HCT116 (cell line): Measurements from ENCODE around the gene BEND7. TPM values are rescaled to one million over a fixed set of nuclear protein-coding genes. Genes with fewer than 3 reads are reported as not detected.

Source experiments
- ATAC-seq: fragments of 200-7000 bp; cut with Tn5 transposase; 2 replicates; pipeline ENCODE4 v1.9.1; 2020; ENCODE audit warnings: mild to moderate bottlenecking, moderate library complexity
- BruUV-seq: library from RNA; stranded (reverse); fragments of 400-500 nt; replicated peaks from 2 replicates; lab custom pipeline; 2021; lab: Mats Ljungman, UMichigan
- CTCF ChIA-PET: fragments of 300-600 bp; sonication (Branson Sonifier 250); formaldehyde crosslinking; loops from one replicate; lab custom pipeline; 2021; ENCODE audit warnings: antibody characterized with exemption; lab: Charles Lee
- POLR2A ChIA-PET: fragments of 300-600, 350-600 bp; sonication (Branson Sonifier 250); formaldehyde crosslinking; loops from one replicate; lab custom pipeline; 2021; ENCODE audit warnings: antibody characterized with exemption; lab: Charles Lee
- RAD21 ChIA-PET, 2 experiments: fragments of 300-600 bp; sonication (Branson Sonifier 250); formaldehyde crosslinking; loops; one replicate each; lab custom pipeline; 2023; ENCODE audit warnings: low total read pairs in 2 of 2; ENCODE audit not compliant: uncharacterized antibody in 2 of 2, unreplicated experiment in 2 of 2, low non-redundant PET in 1 of 2; lab: Charles Lee
- DNase-seq: peaks from one replicate; pipeline ENCODE4 v3.0.0-alpha.2; 2010; ENCODE audit warnings: low read depth, low spot score
- H2AFZ ChIP-seq: fragments of 200-600 bp; shearing (Covaris generic), sonication (generic); 2 replicates; pipeline ENCODE4 v1.6.1; 2017; ENCODE audit warnings: low read depth, mixed run types, mixed read lengths, antibody characterized with exemption, low read length; ENCODE audit not compliant: poor library complexity, severe bottlenecking
- H3K27ac ChIP-seq: 2 replicates; pipeline ENCODE4 v1.5.1; 2012; ENCODE audit warnings: low read depth, low read length
- H3K27me3 ChIP-seq: fragments of 200-600 bp; sonication (generic); 2 replicates; pipeline ENCODE4 v1.6.1; 2016; ENCODE audit warnings: mixed run types, low read length, mixed read lengths; ENCODE audit not compliant: insufficient read depth
- H3K36me3 ChIP-seq, 2 experiments: fragments of 200-500 bp in 1 of 2; fragments of 200-600 bp in 1 of 2; sonication (Bioruptor generic) in 1 of 2; sonication (generic) in 1 of 2; 2 replicates each; pipeline versions ENCODE4 v1.5.1 to v1.6.1; 2014 to 2016; ENCODE audit warnings: low read length in 2 of 2, inconsistent platforms in 1 of 2, mixed read lengths in 1 of 2, mixed run types in 1 of 2; ENCODE audit not compliant: insufficient read depth in 2 of 2, control insufficient read depth in 1 of 2
- H3K4me1 ChIP-seq, 2 experiments: fragments of 200-600 bp in 1 of 2; sonication (generic) in 1 of 2; 2 replicates each; pipeline versions ENCODE4 v1.5.1 to v1.6.1; 2012 to 2017; ENCODE audit warnings: low read length in 2 of 2, inconsistent platforms in 1 of 2, mild to moderate bottlenecking in 1 of 2, mixed read lengths in 1 of 2, mixed run types in 1 of 2, moderate library complexity in 1 of 2; ENCODE audit not compliant: insufficient read depth in 2 of 2, control insufficient read depth in 1 of 2
- H3K4me2 ChIP-seq: fragments of 200-600 bp; sonication (generic); 2 replicates; pipeline ENCODE4 v1.6.1; 2017; ENCODE audit warnings: mixed run types, low read length, mixed read lengths
- H3K4me3 ChIP-seq, 2 experiments: fragments of 200-600 bp in 1 of 2; sonication (generic) in 1 of 2; replicated peaks in 1 of 2; 2 replicates each; pipeline ENCODE4 v1.5.1; 2011 to 2016; ENCODE audit warnings: low read length in 2 of 2, control low read depth in 1 of 2, low read depth in 1 of 2, mild to moderate bottlenecking in 1 of 2, mixed read lengths in 1 of 2, mixed run types in 1 of 2
- H3K79me2 ChIP-seq: fragments of 200-600 bp; sonication (generic); 2 replicates; pipeline ENCODE4 v1.6.1; 2017; ENCODE audit warnings: mild to moderate bottlenecking, mixed run types, low read length, moderate library complexity, mixed read lengths; ENCODE audit not compliant: insufficient read depth
- H3K9ac ChIP-seq: fragments of 200-600 bp; sonication (generic); 2 replicates; pipeline ENCODE4 v1.6.1; 2016; ENCODE audit warnings: low read length, mixed read lengths
- H3K9me2 ChIP-seq: fragments of 200-600 bp; sonication (generic), shearing (Covaris generic); 2 replicates; pipeline ENCODE4 v1.6.1; 2017; ENCODE audit warnings: mixed run types, mild to moderate bottlenecking, moderate library complexity; ENCODE audit not compliant: insufficient read depth
- H3K9me3 ChIP-seq, 2 experiments: fragments of 200-500 bp in 1 of 2; fragments of 200-600 bp in 1 of 2; sonication (Bioruptor generic) in 1 of 2; sonication (generic) in 1 of 2; 2 replicates each; pipeline ENCODE4 v1.6.1; 2014 to 2017; ENCODE audit warnings: low read length in 2 of 2, mixed read lengths in 2 of 2, inconsistent platforms in 1 of 2, low read depth in 1 of 2, mild to moderate bottlenecking in 1 of 2, mixed run types in 1 of 2, moderate library complexity in 1 of 2; ENCODE audit not compliant: control insufficient read depth in 1 of 2, insufficient read depth in 1 of 2
- H4K20me1 ChIP-seq: fragments of 200-600 bp; sonication (generic), shearing (Covaris generic); 2 replicates; pipeline ENCODE4 v1.6.1; 2017; ENCODE audit warnings: mixed run types, mild to moderate bottlenecking, moderate library complexity; ENCODE audit not compliant: insufficient read depth
- CBX3 ChIP-seq: IDR thresholded peaks from 2 replicates; pipeline ENCODE4 v1.6.1; 2012; ENCODE audit warnings: low read depth
- CEBPB ChIP-seq: IDR thresholded peaks from 2 replicates; pipeline ENCODE4 v1.6.1; 2012; ENCODE audit warnings: low read depth
- CTCF ChIP-seq, 3 experiments: fragments of 200-600 bp in 1 of 3; sonication (generic) in 1 of 3; IDR thresholded peaks in 2 of 3; conservative IDR thresholded peaks in 1 of 3; 2 replicates each; pipeline ENCODE4 v1.5.1; 2012 to 2017; ENCODE audit warnings: low read depth in 2 of 3, low read length in 2 of 3, antibody characterized with exemption in 1 of 3, borderline replicate concordance in 1 of 3, control low read depth in 1 of 3, mild to moderate bottlenecking in 1 of 3, mixed read lengths in 1 of 3, mixed run types in 1 of 3, moderate library complexity in 1 of 3; ENCODE audit not compliant: insufficient read depth in 1 of 3
- EGR1 ChIP-seq: IDR thresholded peaks from 2 replicates; pipeline ENCODE4 v1.6.1; 2012; ENCODE audit warnings: low read depth
- ELF1 ChIP-seq: IDR thresholded peaks from 2 replicates; pipeline ENCODE4 v1.6.1; 2012; ENCODE audit warnings: low read depth, borderline replicate concordance
- FOSL1 ChIP-seq: IDR thresholded peaks from 2 replicates; pipeline ENCODE4 v1.6.1; 2012; ENCODE audit warnings: low read depth
- JUND ChIP-seq: IDR thresholded peaks from 2 replicates; pipeline ENCODE4 v1.6.1; 2012
- POLR2A ChIP-seq: IDR thresholded peaks from 2 replicates; pipeline ENCODE4 v1.7.0; 2011; ENCODE audit warnings: borderline replicate concordance; ENCODE audit not compliant: insufficient read depth, insufficient read length; ENCODE audit errors: extremely low read depth
- POLR2AphosphoS5 ChIP-seq: IDR thresholded peaks from 2 replicates; pipeline ENCODE4 v1.6.1; 2011; ENCODE audit warnings: mild to moderate bottlenecking, low read depth, low read length, moderate library complexity
- SIN3A ChIP-seq: IDR thresholded peaks from 2 replicates; pipeline ENCODE4 v1.6.1; 2012; ENCODE audit warnings: low read depth
- TCF7L2 ChIP-seq: IDR thresholded peaks from 2 replicates; pipeline ENCODE4 v1.7.0; 2011; ENCODE audit warnings: borderline replicate concordance, inconsistent platforms; ENCODE audit not compliant: insufficient read depth, insufficient read length; ENCODE audit errors: extremely low read depth
- YY1 ChIP-seq: IDR thresholded peaks from 2 replicates; pipeline ENCODE4 v1.6.1; 2011; ENCODE audit warnings: low read length, low read depth, moderate library complexity, mild to moderate bottlenecking; ENCODE audit not compliant: insufficient replicate concordance; ENCODE audit errors: extremely low read depth
- ZNF274 ChIP-seq: fragments of 200-500 bp; sonication (Bioruptor generic); IDR thresholded peaks from 2 replicates; pipeline ENCODE4 v1.6.1; 2014; ENCODE audit warnings: mild to moderate bottlenecking, low read depth, low read length, inconsistent platforms
- intact Hi-C: fragments of 100-400 bp; cut with micrococcal nuclease; formaldehyde crosslinking; loops from 2 replicates; pipeline ENCODE4 v1.10.0; 2022
- total RNA-seq: library from RNA; stranded (reverse); gene quantifications from one replicate; pipeline ENCODE4 v1.2.1, GENCODE V29; 2021; ENCODE audit not compliant: unreplicated experiment
- TF ChIP-seq, protein P1 (sequence below): IDR thresholded peaks from 2 replicates; pipeline ENCODE4 v1.6.1; 2011; ENCODE audit warnings: mild to moderate bottlenecking, low read length, moderate library complexity; ENCODE audit not compliant: insufficient replicate concordance; ENCODE audit errors: extremely low read depth
- TF ChIP-seq, protein P2 (sequence below): IDR thresholded peaks from 2 replicates; pipeline ENCODE4 v1.6.1; 2012

BEND7 gene
- total RNA-seq, 1 experiment from 2014 or later: 13.8 TPM

DNA sequence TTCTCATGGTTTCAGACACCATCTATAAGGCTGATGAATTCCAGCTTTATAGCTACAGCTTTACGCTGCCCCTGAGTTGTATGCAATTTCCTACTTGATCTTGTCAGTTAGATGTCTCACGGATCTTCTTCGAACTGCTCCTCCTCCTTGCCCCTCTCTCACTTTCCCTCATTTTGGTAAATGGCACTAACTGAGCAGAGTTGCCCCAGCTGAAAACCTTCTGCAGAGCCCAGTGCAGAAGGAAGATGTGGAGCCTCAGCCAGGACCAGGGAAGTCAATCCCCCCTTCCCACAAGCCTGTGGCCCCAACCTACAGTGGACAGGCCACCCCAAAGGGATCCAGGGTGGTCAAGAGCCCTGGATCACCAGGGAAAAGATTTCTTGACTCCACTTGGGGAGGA, 131.8 kb downstream of the BEND7 start:
- Histone ChIP-seq H3K27ac (no peak overlapping the region), H4K20me1 (no peaks in the 10 kb centered on the region), H3K27me3 (no peaks in the 10 kb centered on the region), H3K4me2 (no peak overlapping the region), H2AFZ (no peak overlapping the region), H3K79me2 (no peaks in the 10 kb centered on the region), H3K9me3 (0 out of 4 replicates have a peak, but pooled peaks cover 0 to 6% of the 10 kb centered on the region in 2 experiments), H3K4me1 (no peaks in the 10 kb centered on the region), H3K36me3 (no peaks in the 10 kb centered on the region), H3K4me3 (no peak overlapping the region), H3K9me2 (no peaks in the 10 kb centered on the region), H3K9ac (no peak overlapping the region)
- no TSS peak for BruUV-seq
- ChIA-PET CTCF (no interaction called here), POLR2A (no interaction called here), RAD21 (no interaction called here)
- DNase-seq: no peak
- TF ChIP-seq CBX3: no peak
- no peak for TF ChIP-seq FOSL1
- TF ChIP-seq CTCF (IDR thresholded peaks at IDR 0.05 in 2 of 3, conservative IDR thresholded peaks at IDR 0.05 in 1 of 3; ENCODE audit: borderline replicate concordance in 1 of 3, insufficient read depth in 1 of 3, low read depth in 2 of 3, low read length in 2 of 3): no peak
- no peak for TF ChIP-seq ELF1
- no peak for TF ChIP-seq CEBPB
- no peak for TF ChIP-seq JUND
- no peak for TF ChIP-seq POLR2A
- ATAC-seq: no peak
- intact Hi-C loops: no loop called here

DNA sequence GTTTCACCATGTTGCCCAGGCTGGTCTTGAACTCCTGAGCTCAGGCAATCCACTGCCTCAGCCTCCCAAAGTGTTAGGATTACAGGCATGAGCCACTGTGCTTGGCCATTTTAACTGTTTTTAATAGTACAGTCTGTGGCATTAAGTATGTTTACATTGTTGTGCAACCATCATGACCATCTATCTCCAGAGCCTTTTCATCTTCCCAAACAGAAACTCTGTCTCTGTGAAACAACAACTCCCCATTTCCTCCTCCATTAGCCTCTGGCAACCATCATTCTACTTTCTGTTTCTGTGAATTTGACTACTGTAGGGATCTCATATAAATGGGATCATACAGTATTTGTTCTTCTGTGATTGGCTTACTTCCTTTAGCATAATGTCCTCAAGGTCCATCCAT, 132.4 kb downstream of the BEND7 start:
- no peak overlapping the region for H3K9ac ChIP-seq
- ChIA-PET RAD21 (no interaction called here), POLR2A (no interaction called here), CTCF (interaction anchor here (1.6 kb wide), 1 partner anchor 24 kb away, joined by 5 read pairs; no protein-coding TSS in a partner anchor)
- no peaks in the 10 kb centered on the region for H4K20me1 ChIP-seq
- intact Hi-C loops: no loop called here
- no TSS peak for BruUV-seq
- H3K4me2 ChIP-seq: no peak overlapping the region
- no peaks in the 10 kb centered on the region for H3K4me1 ChIP-seq
- no peak overlapping the region for H3K4me3 ChIP-seq
- 0 out of 4 replicates have a peak, but pooled peaks cover 0 to 6% of the 10 kb centered on the region in 2 experiments for H3K9me3 ChIP-seq
- no peak overlapping the region for H2AFZ ChIP-seq
- no peaks in the 10 kb centered on the region for H3K27me3 ChIP-seq
- no peaks in the 10 kb centered on the region for H3K79me2 ChIP-seq
- no peak for ATAC-seq
- no peak for DNase-seq
- no peaks in the 10 kb centered on the region for H3K9me2 ChIP-seq
- no peak overlapping the region for H3K27ac ChIP-seq
- H3K36me3 ChIP-seq: no peaks in the 10 kb centered on the region
- TF ChIP-seq SIN3A: no peak
- TF ChIP-seq POLR2AphosphoS5: no peak
- TF ChIP-seq EGR1: no peak
- TF ChIP-seq, protein P1, sequence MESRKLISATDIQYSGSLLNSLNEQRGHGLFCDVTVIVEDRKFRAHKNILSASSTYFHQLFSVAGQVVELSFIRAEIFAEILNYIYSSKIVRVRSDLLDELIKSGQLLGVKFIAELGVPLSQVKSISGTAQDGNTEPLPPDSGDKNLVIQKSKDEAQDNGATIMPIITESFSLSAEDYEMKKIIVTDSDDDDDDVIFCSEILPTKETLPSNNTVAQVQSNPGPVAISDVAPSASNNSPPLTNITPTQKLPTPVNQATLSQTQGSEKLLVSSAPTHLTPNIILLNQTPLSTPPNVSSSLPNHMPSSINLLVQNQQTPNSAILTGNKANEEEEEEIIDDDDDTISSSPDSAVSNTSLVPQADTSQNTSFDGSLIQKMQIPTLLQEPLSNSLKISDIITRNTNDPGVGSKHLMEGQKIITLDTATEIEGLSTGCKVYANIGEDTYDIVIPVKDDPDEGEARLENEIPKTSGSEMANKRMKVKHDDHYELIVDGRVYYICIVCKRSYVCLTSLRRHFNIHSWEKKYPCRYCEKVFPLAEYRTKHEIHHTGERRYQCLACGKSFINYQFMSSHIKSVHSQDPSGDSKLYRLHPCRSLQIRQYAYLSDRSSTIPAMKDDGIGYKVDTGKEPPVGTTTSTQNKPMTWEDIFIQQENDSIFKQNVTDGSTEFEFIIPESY: no peak
- TF ChIP-seq, protein P2, sequence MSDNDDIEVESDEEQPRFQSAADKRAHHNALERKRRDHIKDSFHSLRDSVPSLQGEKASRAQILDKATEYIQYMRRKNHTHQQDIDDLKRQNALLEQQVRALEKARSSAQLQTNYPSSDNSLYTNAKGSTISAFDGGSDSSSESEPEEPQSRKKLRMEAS: no peak
- no peak for TF ChIP-seq TCF7L2
- TF ChIP-seq CBX3: no peak
- TF ChIP-seq ZNF274: no peak
- no peak for TF ChIP-seq CEBPB
- TF ChIP-seq YY1: no peak
